Vagina (tissue), 2 donors: ENCODE results near the gene ALDH3A1.

Experiments used
- CTCF ChIP-seq, 3 experiments: fragments of 450-650 bp in 2 of 3; fragments of 200-600 bp in 1 of 3; sonication (generic) in 1 of 3; IDR thresholded peaks; one replicate each; pipeline ENCODE4 v1.5.1; 2017 to 2019; ENCODE audit warnings: antibody characterized with exemption in 3 of 3, mild to moderate bottlenecking in 2 of 3, moderate library complexity in 2 of 3
- POLR2A ChIP-seq, 2 donors: fragments of 450-650 bp; IDR thresholded peaks; one replicate each; pipeline ENCODE4 v1.6.1; 2017; ENCODE audit warnings: antibody characterized with exemption in 2 of 2, mild to moderate bottlenecking in 2 of 2, moderate library complexity in 2 of 2
- POLR2AphosphoS5 ChIP-seq, 2 donors: sonication (generic); formaldehyde crosslinking; IDR thresholded peaks; one replicate each; pipeline ENCODE4 v1.9.0; 2017; ENCODE audit warnings: antibody characterized with exemption in 2 of 2, mild to moderate bottlenecking in 2 of 2, low read depth in 1 of 2; ENCODE audit not compliant: insufficient read depth in 1 of 2

DNA sequence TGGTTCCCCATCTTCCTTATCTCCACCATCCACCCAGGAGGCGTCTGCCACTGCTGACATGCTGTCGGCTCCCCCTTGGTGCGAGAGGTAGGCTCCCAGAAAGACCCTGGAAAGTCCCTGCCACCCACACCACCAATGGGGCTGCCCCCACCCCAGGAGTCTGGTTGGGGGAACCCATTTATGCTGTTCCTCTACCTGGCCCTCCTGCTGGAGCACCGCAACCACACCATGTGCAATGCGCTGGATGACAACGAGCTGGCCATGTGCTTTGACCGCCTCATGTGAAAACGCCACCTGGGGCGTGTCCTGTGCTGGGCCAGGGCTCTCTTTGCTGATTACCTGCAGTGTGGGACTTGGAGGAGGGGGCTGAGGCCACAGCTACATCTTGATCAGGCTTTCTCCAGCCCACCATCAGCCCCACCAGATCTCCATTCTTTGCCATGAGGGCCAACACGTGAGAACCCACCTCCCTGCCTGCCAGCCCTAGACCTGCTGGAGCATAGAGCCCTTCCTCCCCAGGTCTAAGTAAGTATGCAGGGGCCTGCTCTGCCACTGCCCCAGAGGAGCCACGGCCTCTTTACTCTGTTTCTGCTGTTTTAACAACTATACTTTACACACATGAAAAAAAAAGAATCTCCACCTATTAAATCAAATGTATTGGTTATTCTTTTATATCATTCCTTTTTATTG is 7.9 kb upstream of the ALDH3A1 start:
- TF ChIP-seq POLR2AphosphoS5 (IDR thresholded peaks at IDR 0.05; ENCODE audit: insufficient read depth in 1 of 2, low read depth in 1 of 2) (no peak), CTCF (IDR thresholded peaks at IDR 0.05) (no peak), POLR2A (IDR thresholded peaks at IDR 0.05) (no peak)
